Keratinocyte (primary cell): ENCODE results near the gene RBM25.
"Not testable (repeated sequence)": the region's sequence is repeated elsewhere in the genome, so short reads cannot be mapped to it uniquely, and the experiment has no call there.

Source experiments
- CTCF ChIP-seq, 3 experiments: IDR thresholded peaks in 1 of 3; conservative IDR thresholded peaks in 1 of 3; optimal IDR thresholded peaks in 1 of 3; 2 replicates in 2 of 3; 3 replicates in 1 of 3; pipeline versions ENCODE3 to v1.5.1; 2011; ENCODE audit warnings: low read length in 3 of 3, mild to moderate bottlenecking in 3 of 3, moderate library complexity in 2 of 3, control low read depth in 1 of 3, inconsistent platforms in 1 of 3; ENCODE audit not compliant: insufficient read depth in 2 of 3; ENCODE audit errors: extremely low read depth in 1 of 3
- EZH2 ChIP-seq: IDR thresholded peaks from one replicate; pipeline ENCODE4 v1.6.1; 2012; ENCODE audit warnings: inconsistent platforms, mild to moderate bottlenecking, low read length, moderate library complexity

GRCh38 chr14:73036706-73037450 lies 21.5 kb upstream of the RBM25 start:
- not testable (repeated sequence) for TF ChIP-seq CTCF (optimal IDR thresholded peaks at IDR 0.05 in 1 of 3, IDR thresholded peaks at IDR 0.05 in 1 of 3, conservative IDR thresholded peaks at IDR 0.05 in 1 of 3; ENCODE audit: extremely low read depth in 1 of 3, insufficient read depth in 2 of 3, low read length in 3 of 3); EZH2
